H1 (cell line): Measurements from ENCODE around the gene APLP2. TPM values are rescaled to one million over a fixed set of nuclear protein-coding genes. Genes with fewer than 3 reads are reported as not detected.

Source experiments
- CTCF ChIA-PET: fragments of 300-600 bp; sonication (Branson Sonifier 250); formaldehyde crosslinking; loops from one replicate; lab custom pipeline; 2021; ENCODE audit not compliant: partially characterized antibody; lab: Charles Lee
- POLR2A ChIA-PET: fragments of 300-600 bp; sonication (Branson Sonifier 250); formaldehyde crosslinking; loops from one replicate; lab custom pipeline; 2021; ENCODE audit warnings: inconsistent platforms; ENCODE audit not compliant: partially characterized antibody; lab: Charles Lee
- DNase-seq, 2 experiments: peaks; one replicate each; pipeline versions ENCODE4 v3.0.0 to v3.0.0-alpha.2; 2010 to 2022; ENCODE audit warnings: low spot score in 2 of 2, low read depth in 1 of 2, mixed read lengths in 1 of 2
- FAIRE-seq: peaks from 2 replicates; lab custom pipeline; 2011; peaks lifted over from hg19 to GRCh38; lab: Jason Lieb, UNC
- H2AFZ ChIP-seq: 2 replicates; pipeline ENCODE4 v1.8.1; 2012; ENCODE audit warnings: low read length, inconsistent platforms
- H2AK5ac ChIP-seq: 2 replicates; pipeline ENCODE4 v1.6.1; 2013; ENCODE audit warnings: low read depth, low read length
- H2BK120ac ChIP-seq: replicated peaks from 2 replicates; pipeline ENCODE3; 2013; ENCODE audit warnings: low read depth, low read length, inconsistent platforms
- H2BK12ac ChIP-seq: 2 replicates; pipeline ENCODE4 v1.6.1; 2013; ENCODE audit warnings: low read depth, low read length
- H2BK15ac ChIP-seq: 2 replicates; pipeline ENCODE4 v1.6.1; 2013; ENCODE audit warnings: low read length
- H2BK20ac ChIP-seq: 2 replicates; pipeline ENCODE4 v1.6.1; 2013; ENCODE audit warnings: low read length
- H2BK5ac ChIP-seq: 2 replicates; pipeline ENCODE4 v1.6.1; 2013; ENCODE audit warnings: low read depth, low read length
- H3K14ac ChIP-seq: 2 replicates; pipeline ENCODE4 v1.6.1; 2013; ENCODE audit warnings: inconsistent platforms; ENCODE audit not compliant: insufficient read length
- H3K18ac ChIP-seq: 2 replicates; pipeline ENCODE4 v1.6.1; 2013; ENCODE audit warnings: low read length; ENCODE audit errors: extremely low read depth
- H3K23ac ChIP-seq: 2 replicates; pipeline ENCODE4 v1.6.1; 2013; ENCODE audit warnings: inconsistent platforms; ENCODE audit not compliant: insufficient read length
- H3K23me2 ChIP-seq: 2 replicates; pipeline ENCODE4 v1.6.1; 2013; ENCODE audit warnings: low read depth, low read length
- H3K27ac ChIP-seq: 2 replicates; pipeline ENCODE4 v1.6.1; 2011; ENCODE audit warnings: low read depth, low read length, inconsistent platforms
- H3K27me3 ChIP-seq, 4 experiments: replicated peaks in 1 of 4; 1 replicate in 1 of 4; 2 replicates in 3 of 4; pipeline versions ENCODE4 v1.6.1 to v1.8.1; 2011 to 2013; ENCODE audit warnings: low read length in 3 of 4, mild to moderate bottlenecking in 3 of 4, inconsistent platforms in 2 of 4, mixed read lengths in 2 of 4, moderate library complexity in 1 of 4; ENCODE audit not compliant: control insufficient read depth in 3 of 4, insufficient read depth in 3 of 4; ENCODE audit errors: extremely low read depth in 1 of 4
- H3K36me3 ChIP-seq, 4 experiments: 2 replicates each; pipeline versions ENCODE4 v1.6.1 to v1.8.1; 2011 to 2013; ENCODE audit warnings: mild to moderate bottlenecking in 4 of 4, low read length in 3 of 4, moderate library complexity in 2 of 4, control low read depth in 1 of 4, inconsistent platforms in 1 of 4; ENCODE audit not compliant: insufficient read depth in 4 of 4, control insufficient read depth in 2 of 4
- H3K4ac ChIP-seq: replicated peaks from 2 replicates; pipeline ENCODE3; 2013; ENCODE audit warnings: low read length, low read depth, mixed read lengths, inconsistent platforms; ENCODE audit not compliant: insufficient read length
- H3K4me1 ChIP-seq, 4 experiments: replicated peaks in 1 of 4; 1 replicate in 1 of 4; 2 replicates in 3 of 4; pipeline versions ENCODE4 v1.6.1 to v1.8.1; 2011 to 2013; ENCODE audit warnings: low read length in 3 of 4, inconsistent platforms in 2 of 4, mixed read lengths in 1 of 4; ENCODE audit not compliant: insufficient read depth in 4 of 4, control insufficient read depth in 3 of 4
- H3K4me2 ChIP-seq, 2 experiments: 2 replicates each; pipeline versions ENCODE4 v1.6.1 to v1.8.1; 2011 to 2013; ENCODE audit warnings: low read depth in 2 of 2, low read length in 2 of 2, control low read depth in 1 of 2, inconsistent platforms in 1 of 2, mild to moderate bottlenecking in 1 of 2; ENCODE audit not compliant: insufficient read depth in 1 of 2
- H3K4me3 ChIP-seq, 4 experiments: fragments of 200-600, 300-600 bp in 1 of 4; sonication (generic), shearing (Covaris generic), sonication (Bioruptor Twin) in 1 of 4; 2 replicates each; pipeline versions ENCODE4 v1.5.1 to v1.8.1; 2011 to 2016; ENCODE audit warnings: low read length in 4 of 4, low read depth in 3 of 4, control low read depth in 2 of 4, inconsistent platforms in 2 of 4, mild to moderate bottlenecking in 2 of 4, mixed read lengths in 1 of 4, moderate library complexity in 1 of 4; ENCODE audit not compliant: insufficient read depth in 2 of 4; ENCODE audit errors: extremely low read depth in 1 of 4
- H3K56ac ChIP-seq: replicated peaks from 2 replicates; pipeline ENCODE3; 2013; ENCODE audit warnings: low read depth, mild to moderate bottlenecking, mixed read lengths, low read length, inconsistent platforms; ENCODE audit not compliant: insufficient read length
- H3K79me1 ChIP-seq: 2 replicates; pipeline ENCODE4 v1.6.1; 2013; ENCODE audit warnings: low read depth, low read length, control low read depth
- H3K79me2 ChIP-seq, 2 experiments: 2 replicates each; pipeline versions ENCODE4 v1.6.1 to v1.8.1; 2012 to 2013; ENCODE audit warnings: low read length in 2 of 2, mild to moderate bottlenecking in 2 of 2, inconsistent platforms in 1 of 2; ENCODE audit not compliant: insufficient read depth in 2 of 2, control insufficient read depth in 1 of 2
- H3K9ac ChIP-seq, 4 experiments: replicated peaks in 1 of 4; 1 replicate in 1 of 4; 2 replicates in 3 of 4; pipeline versions ENCODE4 v1.6.1 to v1.8.1; 2011 to 2013; ENCODE audit warnings: low read depth in 3 of 4, low read length in 3 of 4, control low read depth in 2 of 4, mild to moderate bottlenecking in 2 of 4, moderate library complexity in 2 of 4, inconsistent platforms in 1 of 4; ENCODE audit errors: extremely low read depth in 1 of 4
- H3K9me3 ChIP-seq, 2 experiments: 2 replicates each; pipeline versions ENCODE4 v1.6.1 to v1.8.1; 2012 to 2013; ENCODE audit warnings: mild to moderate bottlenecking in 2 of 2, moderate library complexity in 2 of 2, control low read depth in 1 of 2, inconsistent platforms in 1 of 2, low read depth in 1 of 2, low read length in 1 of 2, mixed read lengths in 1 of 2; ENCODE audit not compliant: insufficient read depth in 2 of 2
- H4K20me1 ChIP-seq, 2 experiments: replicated peaks in 1 of 2; 2 replicates each; pipeline versions ENCODE3 to v1.8.1; 2011 to 2013; ENCODE audit warnings: inconsistent platforms in 2 of 2, low read length in 2 of 2, mild to moderate bottlenecking in 1 of 2; ENCODE audit not compliant: insufficient read depth in 2 of 2, control insufficient read depth in 1 of 2
- H4K5ac ChIP-seq: 2 replicates; pipeline ENCODE4 v1.6.1; 2013; ENCODE audit warnings: low read length, low read depth, mixed read lengths, inconsistent platforms; ENCODE audit not compliant: insufficient read length
- H4K8ac ChIP-seq: 2 replicates; pipeline ENCODE4 v1.8.0; 2013; ENCODE audit warnings: mild to moderate bottlenecking, moderate library complexity, low read length, inconsistent platforms; ENCODE audit not compliant: insufficient read depth; ENCODE audit errors: extremely low read depth
- H4K91ac ChIP-seq: replicated peaks from 2 replicates; pipeline ENCODE3; 2013; ENCODE audit warnings: low read length, mixed read lengths, inconsistent platforms; ENCODE audit not compliant: insufficient read length
- CHD1 ChIP-seq: IDR thresholded peaks from 2 replicates; pipeline ENCODE4 v1.6.1; 2012; ENCODE audit warnings: low read depth, low read length, improper control_type of control experiment
- CHD2 ChIP-seq: IDR thresholded peaks from 2 replicates; pipeline ENCODE4 v1.6.1; 2012; ENCODE audit warnings: low read length, improper control_type of control experiment
- CTBP2 ChIP-seq: IDR thresholded peaks from 2 replicates; pipeline ENCODE4 v1.7.0; 2011; ENCODE audit warnings: borderline replicate concordance, mild to moderate bottlenecking, moderate library complexity, mixed read lengths, low read length; ENCODE audit not compliant: insufficient read depth, insufficient read length
- EP300 ChIP-seq, 2 experiments: IDR thresholded peaks; 1 replicate in 1 of 2; 2 replicates in 1 of 2; pipeline ENCODE4 v1.6.1; 2011 to 2012; ENCODE audit warnings: low read depth in 2 of 2, low read length in 2 of 2, mild to moderate bottlenecking in 2 of 2, borderline replicate concordance in 1 of 2, inconsistent platforms in 1 of 2, moderate library complexity in 1 of 2
- GTF2F1 ChIP-seq: IDR thresholded peaks from 2 replicates; pipeline ENCODE4 v1.6.1; 2012; ENCODE audit warnings: low read depth, low read length, improper control_type of control experiment, borderline replicate concordance
- HDAC6 ChIP-seq: IDR thresholded peaks from one replicate; pipeline ENCODE4 v1.7.1; 2012; ENCODE audit warnings: low read depth, mild to moderate bottlenecking, inconsistent platforms, low read length, moderate library complexity
- MAFK ChIP-seq: IDR thresholded peaks from 2 replicates; pipeline ENCODE4 v1.6.1; 2012; ENCODE audit warnings: low read depth, mild to moderate bottlenecking, improper control_type of control experiment, low read length
- POLR2A ChIP-seq, 2 experiments: IDR thresholded peaks; 1 replicate in 1 of 2; 2 replicates in 1 of 2; pipeline ENCODE4 v1.6.1; 2011; ENCODE audit warnings: low read depth in 2 of 2, low read length in 2 of 2, mild to moderate bottlenecking in 2 of 2; ENCODE audit errors: control extremely low read depth in 1 of 2
- RAD21 ChIP-seq, 2 experiments: IDR thresholded peaks in 1 of 2; conservative IDR thresholded peaks in 1 of 2; 2 replicates each; pipeline ENCODE4 v1.6.1; 2011; ENCODE audit warnings: low read depth in 2 of 2, low read length in 2 of 2, improper control_type of control experiment in 1 of 2, inconsistent platforms in 1 of 2, mild to moderate bottlenecking in 1 of 2, moderate library complexity in 1 of 2
- SP1 ChIP-seq: IDR thresholded peaks from 2 replicates; pipeline ENCODE4 v1.6.1; 2011; ENCODE audit warnings: low read depth, low read length
- SP4 ChIP-seq: IDR thresholded peaks from 2 replicates; pipeline ENCODE4 v1.6.1; 2012; ENCODE audit warnings: low read length, inconsistent platforms
- SRF ChIP-seq: IDR thresholded peaks from 2 replicates; pipeline ENCODE4 v1.6.1; 2011; ENCODE audit warnings: mild to moderate bottlenecking, low read depth, low read length, moderate library complexity
- TAF1 ChIP-seq: IDR thresholded peaks from 2 replicates; pipeline ENCODE4 v1.6.1; 2011; ENCODE audit warnings: mild to moderate bottlenecking, low read depth, low read length
- WGBS, 2 experiments: shearing (Covaris generic) in 1 of 2; methylation state at CpG; one replicate each; pipeline versions ENCODE4 v1.1.6 to v1.1.7; 2013 to 2015; ENCODE audit warnings: low lambda C conversion rate in 2 of 2, mixed read lengths in 2 of 2, inconsistent platforms in 1 of 2, low coverage in 1 of 2, missing lambda C conversion rate in 1 of 2; ENCODE audit not compliant: insufficient replicate concordance in 2 of 2, insufficient coverage in 1 of 2, insufficient read length in 1 of 2; ENCODE audit errors: extremely low coverage in 1 of 2, missing lambda C conversion rate in 1 of 2; 5-methylcytosine and 5-hydroxymethylcytosine counted together
- polyA plus RNA-seq, 7 experiments: library from polyadenylated mRNA; depleted of rRNA in 3 of 7; stranded (reverse) in 5 of 7; unstranded in 2 of 7; fragments of >200 nt in 5 of 7; fragments of 200-250 nt in 2 of 7; gene quantifications; 1 replicate in 5 of 7; 2 replicates in 1 of 7; 4 replicates in 1 of 7; pipeline versions ENCODE4 v1.2.1 to v1.2.3, GENCODE V29; 2011 to 2013; ENCODE audit warnings: missing spikeins in 2 of 7, mixed read lengths in 2 of 7
- total RNA-seq: library from RNA; stranded (reverse); fragmentation: NEBNext Ultra II Directional; extraction: Animal tissue kit (Norgen Biotek cat#: 25700); gene quantifications from 2 replicates; pipeline ENCODE4 v1.2.1, GENCODE V29; 2021

Gene APLP2
- total and polyA plus RNA-seq, 2 of the 8 experiments (the other 6 are each of a cell fraction or from before 2014, with no cell fraction given) = 222 to 315 TPM

- TF ChIP-seq CTBP2 (no peak), POLR2A (IDR thresholded peaks at IDR 0.05; ENCODE audit: control extremely low read depth in 1 of 2, low read depth in 2 of 2, low read length in 2 of 2) (no peak), TAF1 (no peak), SRF (no peak), GTF2F1 (no peak), SP1 (no peak), HDAC6 (no peak), MAFK (no peak), RAD21 (IDR thresholded peaks at IDR 0.05 in 1 of 2, conservative IDR thresholded peaks at IDR 0.05 in 1 of 2; ENCODE audit: low read depth in 2 of 2, low read length in 2 of 2) (no peak), EP300 (IDR thresholded peaks at IDR 0.05; ENCODE audit: borderline replicate concordance in 1 of 2, low read depth in 2 of 2, low read length in 2 of 2) (no peak), CHD2 (no peak), CHD1 (no peak), SP4 (no peak)
- no peak overlapping the region for H2BK5ac ChIP-seq
These were observed 60.2 kb downstream of the APLP2 start for GRCh38 chr11:130129922-130130321.

More at GRCh38 chr11:130129922-130130321, 60.2 kb downstream of the APLP2 start:
- no peak overlapping the region for H2AK5ac ChIP-seq
- FAIRE-seq (no peak), DNase-seq (no peak)
- H4K5ac ChIP-seq = no peak overlapping the region
- H3K23me2 ChIP-seq = no peaks in the 10 kb centered on the region
- no peak overlapping the region for H3K18ac ChIP-seq
- no peaks in the 10 kb centered on the region for H3K4me1 ChIP-seq
- H2BK15ac ChIP-seq = no peak overlapping the region
- no peak overlapping the region for H3K4me3 ChIP-seq
- no peak overlapping the region for H2BK20ac ChIP-seq
- H3K79me2 ChIP-seq = no peaks in the 10 kb centered on the region
- H3K4me2 ChIP-seq = no peak overlapping the region
- H3K27me3 ChIP-seq = no peaks in the 10 kb centered on the region
- H3K9me3 ChIP-seq = peaks cover 0 to 11% of the 10 kb centered on the region in 2 experiments; a peak in 3 of 4 replicates
- no peak overlapping the region for H3K4ac ChIP-seq
- 96% methylated on average over 11 of the region's 11 CpGs; no CpG with 5 or more reads in 1 of the 2 experiments for WGBS, 2 experiments
- peaks cover 46 to 82% (median 68%) of the 10 kb centered on the region in 4 experiments for H3K36me3 ChIP-seq
- H3K14ac ChIP-seq = no peak overlapping the region
- H4K91ac ChIP-seq = no peak overlapping the region
- no peak overlapping the region for H2BK120ac ChIP-seq
- no peak overlapping the region for H3K27ac ChIP-seq
- H2BK12ac ChIP-seq = no peak overlapping the region
- H3K23ac ChIP-seq = no peak overlapping the region
- no peak overlapping the region for H3K9ac ChIP-seq
- ChIA-PET CTCF (interaction anchor here (0.9 to 8.1 kb wide), 13 partner anchors 11 to 256 kb away, joined by 3 to 92 read pairs (median 6); no protein-coding TSS in a partner anchor), POLR2A (no interaction called here)
- H3K79me1 ChIP-seq = no peaks in the 10 kb centered on the region; the same call in 1 of the 2 replicates
- H3K56ac ChIP-seq = no peak overlapping the region
- no peak overlapping the region for H4K8ac ChIP-seq
- H2AFZ ChIP-seq = no peak overlapping the region
- H4K20me1 ChIP-seq = peaks cover 3 to 4% of the 10 kb centered on the region in 2 experiments
